HG03097 (cell line): ENCODE results near the gene TP73.
A peak's percentile ranks its signal among the peaks of the same experiment; 100 is the strongest.
"Not testable (repeated sequence)": the region's sequence is repeated elsewhere in the genome, so short reads cannot be mapped to it uniquely, and the experiment has no call there.

ENCODE experiments used
- ATAC-seq: cut with Tn5 transposase; IDR thresholded peaks from one replicate; pipeline ENCODE4 v1.9.1; 2021; ENCODE audit not compliant: unreplicated experiment, low FRiP score

Gene TP73

GRCh38 chr1:3618531-3618880 is 33.8 kb upstream of the TP73 start:
- ATAC-seq, result no peak

GRCh38 chr1:3618881-3619671 is 33.2 kb upstream of the TP73 start:
- no peak for ATAC-seq

GRCh38 chr1:3620708-3621107 is 31.6 kb upstream of the TP73 start:
- ATAC-seq, result no peak

GRCh38 chr1:3621151-3621671 is 31.1 kb upstream of the TP73 start:
- ATAC-seq, result not testable (repeated sequence)

- ATAC-seq, result not testable (repeated sequence)
Measured at GRCh38 chr1:3622102-3622501, 30.2 kb upstream of the TP73 start.

- no peak for ATAC-seq
Measured at GRCh38 chr1:3623441-3624199, 28.7 kb upstream of the TP73 start.

- ATAC-seq, result peak; percentile 92
Measured at GRCh38 chr1:3624200-3625136, 27.8 kb upstream of the TP73 start, which contains the start of gene TPRG1L. TPRG1L (plus strand) TSS chr1:3625015; CDS start chr1:3625073, 58 bp downstream.

GRCh38 chr1:3625151-3625907 is 27.0 kb upstream of the TP73 start:
- peak; percentile 9 for ATAC-seq

GRCh38 chr1:3626025-3626424 is 26.3 kb upstream of the TP73 start:
- no peak for ATAC-seq

- no peak for ATAC-seq
Measured at GRCh38 chr1:3627515-3628253, 24.6 kb upstream of the TP73 start.

- ATAC-seq, result no peak
Measured at GRCh38 chr1:3628445-3628844, 23.9 kb upstream of the TP73 start.

GRCh38 chr1:3629561-3630160 is 22.7 kb upstream of the TP73 start:
- ATAC-seq, result no peak

GRCh38 chr1:3630161-3630611 is 22.1 kb upstream of the TP73 start:
- no peak for ATAC-seq

GRCh38 chr1:3630914-3631313 is 21.4 kb upstream of the TP73 start:
- no peak for ATAC-seq

GRCh38 chr1:3631320-3632260 is 20.7 kb upstream of the TP73 start:
- ATAC-seq, result no peak

GRCh38 chr1:3632298-3632697 is 20.0 kb upstream of the TP73 start:
- ATAC-seq, result no peak

- ATAC-seq, result no peak
Measured at GRCh38 chr1:3632716-3633343, 19.5 kb upstream of the TP73 start.
